ENCODE results near the gene LSM7. TPM values are rescaled to one million over a fixed set of nuclear protein-coding genes. Genes with fewer than 3 reads are reported as not detected.

The LSM7 gene
- total RNA-seq, 3 donors from 2014 or later = 60.3 to 111 (median 93.1) TPM

- intact Hi-C loops (cut with DNase I, micrococcal nuclease) = no loop called here
- ATAC-seq (no peak), DNase-seq (no peak)
- TF ChIP-seq CTCF (IDR thresholded peaks at IDR 0.05) = no peak
- no peaks in the 10 kb centered on the region for H3K36me3 ChIP-seq (ENCODE audit: low read depth)
- no peak overlapping the region for H3K4me3 ChIP-seq
- H3K9me3 ChIP-seq = no peaks in the 10 kb centered on the region
- H3K4me1 ChIP-seq (ENCODE audit: low read depth) = peaks cover 3% of the 10 kb centered on the region
Observed at GRCh38 chr19:2362046-2362969, 33.9 kb upstream of the LSM7 start.

- intact Hi-C loops (cut with DNase I, micrococcal nuclease) = no loop called here
- Histone ChIP-seq H3K4me1 (ENCODE audit: low read depth) (peaks cover 3% of the 10 kb centered on the region), H3K9me3 (no peaks in the 10 kb centered on the region), H3K4me3 (no peak overlapping the region), H3K36me3 (ENCODE audit: low read depth) (no peaks in the 10 kb centered on the region)
- no peak for TF ChIP-seq CTCF (IDR thresholded peaks at IDR 0.05)
- ATAC-seq (no peak), DNase-seq (no peak)
Observed at GRCh38 chr19:2361246-2362045, 33.1 kb upstream of the LSM7 start.

GRCh38 chr19:2360833-2361232, 32.4 kb upstream of the LSM7 start:
- Histone ChIP-seq H3K36me3 (ENCODE audit: low read depth) (no peaks in the 10 kb centered on the region), H3K4me1 (ENCODE audit: low read depth) (peaks cover 3% of the 10 kb centered on the region), H3K9me3 (no peaks in the 10 kb centered on the region), H3K4me3 (no peak overlapping the region)
- no peak for TF ChIP-seq CTCF (IDR thresholded peaks at IDR 0.05)
- ATAC-seq = peak; percentile 30
- DNase-seq = no peak
- intact Hi-C loops (cut with DNase I, micrococcal nuclease) = no loop called here

- DNase-seq (peak in 1 of 3 donors; percentile 46), ATAC-seq (peak; percentile 14)
- intact Hi-C loops (cut with DNase I, micrococcal nuclease) = no loop called here
- H3K4me3 ChIP-seq = no peak within 1 kb of the TSS
- no peak for TF ChIP-seq CTCF (IDR thresholded peaks at IDR 0.05)
- peaks cover 3% of the 10 kb centered on the region for H3K4me1 ChIP-seq (ENCODE audit: low read depth)
- no peaks in the 10 kb centered on the region for H3K9me3 ChIP-seq
- no peaks in the 10 kb centered on the region for H3K36me3 ChIP-seq (ENCODE audit: low read depth)
Observed at GRCh38 chr19:2359992-2360685, 31.8 kb upstream of the LSM7 start, which contains the start of gene TMPRSS9. Gene TMPRSS9, plus strand, starts transcription at chr19:2360265. Its CDS starts 29,521 bp downstream, at chr19:2389786.

- DNase-seq (peak in 2 of 3 donors; percentile 43 to 52), ATAC-seq (peak; percentile 53)
- TF ChIP-seq CTCF (IDR thresholded peaks at IDR 0.05) = no peak
- Histone ChIP-seq H3K9me3 (no peaks in the 10 kb centered on the region), H3K4me3 (no peak overlapping the region), H3K4me1 (ENCODE audit: low read depth) (peaks cover 3% of the 10 kb centered on the region), H3K36me3 (ENCODE audit: low read depth) (no peaks in the 10 kb centered on the region)
- intact Hi-C loops (cut with DNase I, micrococcal nuclease) = no loop called here
Observed at GRCh38 chr19:2358548-2359173, 30.3 kb upstream of the LSM7 start.

All from mucosa of descending colon (tissue), 3 donors.